SU-DHL-6 (cell line): Measurements from ENCODE around the gene GARS1.

ENCODE experiments used
- EZH2phosphoT487 ChIP-seq: fragments of 200-600 bp; sonication (generic), shearing (Covaris generic); conservative IDR thresholded peaks from 2 replicates; pipeline ENCODE4 v1.6.1; 2018; ENCODE audit warnings: mild to moderate bottlenecking, antibody characterized with exemption, low read length, moderate library complexity, mixed read lengths
- TF ChIP-seq, protein P1 (sequence below): fragments of 200-600 bp; sonication (generic); IDR thresholded peaks from one replicate; pipeline ENCODE4 v1.5.1; 2017; ENCODE audit warnings: antibody characterized with exemption, mild to moderate bottlenecking, low read length, moderate library complexity; ENCODE audit not compliant: insufficient read depth, poor library complexity, severe bottlenecking

DNA sequence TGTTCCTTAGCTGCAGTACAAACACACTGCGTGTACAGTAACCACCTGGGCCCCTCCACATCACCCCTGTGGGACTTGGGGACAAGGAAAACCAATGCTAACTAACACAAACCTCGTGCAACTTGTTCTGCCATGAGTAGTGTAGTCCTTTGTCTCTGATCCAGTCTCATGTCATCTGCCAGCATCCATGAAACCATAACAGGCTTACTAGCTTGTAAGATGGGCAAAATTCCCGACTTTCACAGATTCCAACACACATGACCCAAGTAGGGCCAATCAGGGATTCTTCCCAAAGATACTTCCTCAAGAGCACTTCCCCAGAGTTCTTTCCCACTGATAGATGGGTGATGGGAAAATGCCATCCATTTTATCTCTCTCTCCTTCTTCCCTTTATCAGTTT is 41.1 kb upstream of the GARS1 start:
- TF ChIP-seq, protein P1, sequence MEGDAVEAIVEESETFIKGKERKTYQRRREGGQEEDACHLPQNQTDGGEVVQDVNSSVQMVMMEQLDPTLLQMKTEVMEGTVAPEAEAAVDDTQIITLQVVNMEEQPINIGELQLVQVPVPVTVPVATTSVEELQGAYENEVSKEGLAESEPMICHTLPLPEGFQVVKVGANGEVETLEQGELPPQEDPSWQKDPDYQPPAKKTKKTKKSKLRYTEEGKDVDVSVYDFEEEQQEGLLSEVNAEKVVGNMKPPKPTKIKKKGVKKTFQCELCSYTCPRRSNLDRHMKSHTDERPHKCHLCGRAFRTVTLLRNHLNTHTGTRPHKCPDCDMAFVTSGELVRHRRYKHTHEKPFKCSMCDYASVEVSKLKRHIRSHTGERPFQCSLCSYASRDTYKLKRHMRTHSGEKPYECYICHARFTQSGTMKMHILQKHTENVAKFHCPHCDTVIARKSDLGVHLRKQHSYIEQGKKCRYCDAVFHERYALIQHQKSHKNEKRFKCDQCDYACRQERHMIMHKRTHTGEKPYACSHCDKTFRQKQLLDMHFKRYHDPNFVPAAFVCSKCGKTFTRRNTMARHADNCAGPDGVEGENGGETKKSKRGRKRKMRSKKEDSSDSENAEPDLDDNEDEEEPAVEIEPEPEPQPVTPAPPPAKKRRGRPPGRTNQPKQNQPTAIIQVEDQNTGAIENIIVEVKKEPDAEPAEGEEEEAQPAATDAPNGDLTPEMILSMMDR = no peak
- no peak for TF ChIP-seq EZH2phosphoT487
